NCI-H2029 (cell line): ENCODE results near the gene RFT1.
A peak's percentile ranks its signal among the peaks of the same experiment; 100 is the strongest.

ENCODE experiments used
- DNase-seq: peaks from one replicate; lab custom pipeline; 2025; lab: John Stamatoyannopoulos, UW

RFT1 gene

DNA sequence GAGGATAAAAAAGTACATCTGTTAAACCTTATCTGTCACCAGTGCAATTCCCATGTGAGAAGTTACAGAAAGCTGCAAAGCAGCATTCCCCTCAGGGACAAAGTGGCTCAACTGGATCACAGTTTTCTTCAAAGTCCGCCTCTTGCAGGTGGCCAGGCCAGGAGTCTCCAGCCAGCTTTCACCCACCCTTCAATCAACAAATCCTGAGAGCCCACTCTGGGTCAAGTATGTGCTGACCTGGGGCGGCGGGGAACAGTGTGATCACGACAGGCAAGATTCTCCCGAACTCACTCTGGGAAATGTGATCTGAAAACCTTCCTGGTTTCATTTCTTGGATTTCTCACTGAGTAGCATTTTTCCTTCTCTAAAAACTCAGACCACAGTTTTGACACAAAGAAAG, 39.2 kb downstream of the RFT1 start:
- DNase-seq: no peak

DNA sequence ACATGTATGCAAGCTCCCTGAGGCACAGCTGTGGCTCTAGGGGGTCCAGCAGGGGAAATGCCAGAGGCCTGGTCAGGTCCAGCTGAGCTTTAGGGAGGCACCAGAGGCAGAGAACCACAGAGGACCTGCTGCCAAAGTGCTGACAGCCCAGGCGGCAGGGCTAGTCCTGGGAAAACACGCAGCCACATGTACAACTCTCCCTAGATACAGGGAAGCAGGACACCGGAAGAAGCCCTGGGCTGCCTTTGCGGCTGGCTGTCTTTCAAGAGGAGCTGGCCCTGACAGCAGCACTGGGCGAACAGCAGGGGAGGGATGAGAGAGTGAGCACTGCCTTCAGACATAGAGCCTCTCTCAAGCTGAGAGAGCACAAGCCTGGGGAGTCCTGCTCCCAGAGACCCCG, 40.7 kb downstream of the RFT1 start:
- DNase-seq: no peak

DNA sequence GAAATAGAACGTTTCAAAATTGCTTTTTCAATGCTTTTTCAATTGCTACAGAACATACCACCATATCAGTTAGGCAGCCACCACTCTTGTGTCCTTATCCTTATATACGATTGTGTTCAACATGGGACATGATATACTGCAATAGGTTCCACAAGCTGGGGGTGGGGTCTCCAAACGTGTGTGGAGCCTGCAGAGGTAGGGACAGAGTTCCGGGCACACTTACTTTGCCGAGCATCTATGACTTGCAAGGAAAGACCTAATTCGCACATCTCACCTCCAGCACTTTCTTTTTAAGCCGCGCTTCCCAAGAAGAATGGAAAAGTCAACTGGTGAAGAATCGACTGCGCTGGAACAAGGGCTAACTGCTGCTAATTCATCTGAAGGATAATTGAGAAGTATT, 44.8 kb downstream of the RFT1 start:
- no peak for DNase-seq

DNA sequence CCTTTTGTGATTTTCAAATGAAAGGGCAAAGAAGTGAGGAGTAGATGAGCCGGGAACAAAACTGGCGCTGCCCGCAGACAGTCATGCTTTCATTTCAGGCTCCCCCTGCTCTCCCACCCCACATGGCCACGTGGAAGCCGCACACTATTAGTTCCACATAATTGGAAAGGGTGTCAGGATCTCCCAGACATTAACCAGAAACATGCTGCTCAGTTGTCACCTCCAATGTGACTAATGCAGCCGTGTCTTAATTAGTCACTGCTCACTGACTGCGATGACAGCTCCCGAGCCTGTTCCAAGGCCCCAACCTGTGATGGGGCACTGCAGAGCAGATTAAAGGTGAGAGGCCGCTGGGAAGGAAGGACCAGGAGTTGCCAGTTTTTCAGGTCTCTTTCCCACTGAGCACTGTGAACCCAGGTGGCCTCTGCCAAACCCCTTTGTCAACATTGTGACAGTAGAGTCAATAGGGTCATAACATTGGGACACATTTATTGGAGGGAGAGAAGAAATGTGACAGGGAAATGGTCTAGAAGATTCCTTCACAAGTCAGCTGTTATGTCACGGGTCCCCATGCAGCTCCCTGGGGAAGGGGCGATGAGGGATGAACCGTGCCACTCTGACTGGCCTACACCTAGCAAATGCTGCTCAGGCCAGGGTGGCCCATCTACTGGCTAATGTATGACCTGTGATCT, 45.8 kb downstream of the RFT1 start:
- no peak for DNase-seq

DNA sequence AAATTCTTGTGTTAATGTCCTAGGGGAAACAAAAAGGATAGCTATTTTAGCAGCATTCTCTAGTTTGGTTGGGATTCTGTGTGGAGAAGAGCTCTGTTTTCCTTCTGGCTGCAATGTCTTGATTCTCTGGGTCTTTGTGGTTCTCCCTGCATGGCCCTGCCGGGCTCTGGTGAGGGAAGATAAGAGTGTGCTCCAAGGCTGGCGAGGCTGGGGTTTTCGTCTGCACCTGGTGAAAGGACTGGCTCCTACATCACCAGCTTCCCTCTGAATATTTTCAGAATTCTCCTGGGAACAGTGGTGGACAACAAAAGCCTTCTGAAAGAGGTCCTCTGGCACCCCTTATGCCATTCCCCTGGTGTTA, 46.3 kb downstream of the RFT1 start:
- no peak for DNase-seq

DNA sequence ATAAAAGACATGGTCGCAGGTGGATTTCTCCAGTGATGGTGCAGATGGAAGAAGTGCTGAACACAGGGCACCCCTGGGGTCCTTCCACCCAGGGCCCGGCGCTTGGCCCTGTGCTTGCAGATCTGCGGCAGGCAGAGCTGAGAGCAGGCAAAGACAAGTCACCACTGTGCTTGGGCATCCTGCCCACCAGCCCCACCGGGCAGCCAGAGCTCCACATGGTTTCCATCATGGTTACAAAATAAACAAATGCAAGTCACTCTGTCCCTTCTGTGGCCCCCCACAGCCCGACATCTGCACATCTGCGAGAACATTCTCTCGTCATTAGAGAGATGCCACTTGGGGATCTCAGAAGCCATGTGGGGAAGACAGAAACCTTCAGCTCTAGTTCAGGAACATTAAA, 46.7 kb downstream of the RFT1 start:
- DNase-seq: no peak

DNA sequence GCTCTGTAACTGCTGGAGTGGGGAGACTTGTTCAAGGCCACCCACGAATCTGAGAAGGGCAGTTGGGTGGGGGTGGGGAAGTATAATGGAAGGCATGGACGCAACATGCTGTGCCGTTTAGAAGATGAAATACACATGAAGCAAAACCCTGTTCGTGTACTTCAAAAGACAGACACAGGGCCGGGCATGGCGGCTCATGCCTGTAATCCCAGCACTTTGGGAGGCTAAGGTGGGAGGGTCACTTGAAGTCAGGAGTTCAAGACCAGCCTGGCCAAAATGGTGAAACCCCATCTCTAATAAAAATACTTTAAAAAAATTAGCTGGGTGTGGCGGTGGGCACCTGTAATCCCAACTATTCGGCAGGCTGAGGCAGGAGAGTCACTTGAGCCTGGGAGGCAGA, 47.5 kb downstream of the RFT1 start:
- no peak for DNase-seq

DNA sequence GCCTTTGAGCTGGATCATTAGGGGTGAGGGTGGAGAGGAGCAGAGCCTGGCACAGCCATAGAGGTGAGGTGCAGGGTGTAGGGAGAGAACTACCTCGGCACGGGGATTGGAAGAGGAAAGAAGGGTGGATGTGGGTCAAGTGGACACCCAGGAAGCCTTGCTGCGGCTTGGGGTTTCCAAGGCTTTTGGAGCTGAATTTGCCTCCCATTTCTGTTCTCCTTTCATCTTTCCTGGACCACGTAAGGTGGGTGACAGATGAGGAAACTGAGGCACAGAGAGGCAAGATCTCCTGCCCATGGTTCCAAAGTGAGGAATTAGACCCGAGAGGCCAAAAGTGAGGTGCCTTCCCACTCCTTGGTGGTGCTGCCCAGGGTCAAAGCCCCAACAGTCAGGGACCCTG, 48.9 kb downstream of the RFT1 start:
- no peak for DNase-seq

DNA sequence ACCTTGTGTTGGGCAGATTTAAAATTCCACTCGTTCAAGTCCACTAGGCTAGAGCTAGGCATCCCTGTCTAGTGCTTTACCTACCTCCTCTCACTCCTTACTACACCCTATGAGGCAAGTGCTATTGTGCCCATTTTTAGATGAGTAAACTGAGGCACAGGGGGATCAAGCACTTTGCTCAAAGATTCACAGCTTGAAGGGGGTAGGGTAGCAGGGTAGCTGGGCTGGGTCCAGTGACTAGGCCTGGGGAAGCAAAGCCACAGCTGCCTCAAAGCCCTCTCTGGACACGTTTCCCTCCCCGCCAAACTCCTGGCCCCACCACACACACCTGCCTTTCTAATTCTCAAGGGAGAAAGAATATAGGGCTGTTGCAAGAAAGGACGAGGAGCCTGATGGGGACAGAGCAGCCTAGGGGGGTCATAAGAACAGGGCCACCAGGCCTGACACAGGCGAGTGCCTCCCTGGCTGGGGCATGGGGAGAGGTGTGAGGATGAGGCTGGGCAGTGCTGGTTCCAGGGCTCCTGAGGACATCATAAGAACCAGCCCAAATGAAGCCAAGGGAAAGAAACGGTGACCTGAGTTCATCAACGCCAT, 49.5 kb downstream of the RFT1 start:
- no peak for DNase-seq

DNA sequence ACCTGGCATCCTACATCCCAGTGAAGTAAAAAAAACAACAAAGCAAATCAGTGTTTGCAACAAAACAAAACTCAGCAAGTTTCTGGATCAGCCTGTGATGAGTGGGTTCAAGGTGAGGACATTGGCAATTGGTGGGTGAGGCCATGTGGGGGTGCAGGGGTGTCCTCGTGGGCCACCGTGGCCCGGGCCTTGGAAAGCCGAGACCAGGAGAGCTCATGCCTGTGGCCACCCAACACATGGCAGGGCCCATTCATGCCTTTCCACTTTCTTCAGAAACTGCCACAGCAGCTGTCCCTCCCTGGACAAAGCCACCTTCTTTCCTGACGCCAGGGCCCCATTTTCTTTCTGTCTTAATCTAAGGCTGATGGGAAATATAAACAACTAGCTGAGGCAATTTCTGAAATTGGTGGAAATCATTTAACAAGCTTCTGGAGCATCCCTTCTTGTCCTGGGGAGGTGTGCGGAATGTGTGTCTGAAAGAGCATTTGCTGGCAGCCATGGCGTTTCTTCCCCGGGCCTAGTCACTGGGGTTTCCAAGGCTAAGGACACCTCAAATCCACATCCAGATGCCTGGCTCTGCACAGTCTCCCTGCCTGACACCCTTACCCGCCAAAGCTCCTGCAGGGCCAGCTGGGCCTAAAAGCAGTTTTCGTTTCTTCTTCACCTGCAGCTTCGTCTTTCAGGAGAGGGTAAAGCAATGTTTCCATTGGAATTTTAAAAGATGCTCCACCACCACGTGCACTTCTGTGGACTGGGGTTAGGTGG, 50.3 kb downstream of the RFT1 start:
- no peak for DNase-seq

DNA sequence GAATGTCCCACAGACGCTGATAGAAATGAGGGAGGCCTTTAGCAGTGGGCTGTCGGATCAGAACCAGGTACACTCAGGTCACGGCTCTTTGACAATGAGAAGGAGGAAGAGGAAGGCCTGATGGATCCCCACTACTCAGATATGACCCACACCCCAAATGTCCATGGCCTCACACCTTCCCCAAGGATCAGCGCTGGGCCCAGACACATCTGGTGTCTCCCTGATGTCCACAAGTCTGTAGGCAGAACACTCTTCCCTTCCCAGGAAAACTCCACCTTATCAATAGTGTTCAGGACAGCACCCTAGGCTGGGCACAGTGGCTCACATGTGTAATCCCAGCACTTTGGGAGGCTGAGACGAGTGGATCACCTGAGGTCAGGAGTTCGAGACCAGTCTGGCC, 51.1 kb downstream of the RFT1 start:
- DNase-seq: no peak

DNA sequence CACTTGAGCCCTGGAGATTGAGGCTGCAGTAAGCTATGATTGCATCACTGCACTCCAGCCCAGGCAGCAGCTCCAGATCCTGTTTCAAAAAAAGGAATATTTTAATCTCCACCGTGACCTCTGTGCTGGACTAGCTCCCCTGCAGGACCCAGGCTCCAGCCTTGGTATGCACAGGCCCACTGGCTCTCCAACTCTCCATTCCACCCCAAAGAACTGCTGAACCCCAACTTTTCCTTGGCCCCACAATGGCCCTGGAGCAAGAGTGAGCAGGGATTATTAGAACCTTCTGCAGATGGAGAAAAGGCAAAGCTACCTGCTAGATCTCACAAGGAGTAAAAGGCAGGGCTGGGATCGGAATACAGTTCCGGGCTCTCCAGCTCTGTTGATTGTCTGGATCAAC, 51.6 kb downstream of the RFT1 start:
- no peak for DNase-seq

DNA sequence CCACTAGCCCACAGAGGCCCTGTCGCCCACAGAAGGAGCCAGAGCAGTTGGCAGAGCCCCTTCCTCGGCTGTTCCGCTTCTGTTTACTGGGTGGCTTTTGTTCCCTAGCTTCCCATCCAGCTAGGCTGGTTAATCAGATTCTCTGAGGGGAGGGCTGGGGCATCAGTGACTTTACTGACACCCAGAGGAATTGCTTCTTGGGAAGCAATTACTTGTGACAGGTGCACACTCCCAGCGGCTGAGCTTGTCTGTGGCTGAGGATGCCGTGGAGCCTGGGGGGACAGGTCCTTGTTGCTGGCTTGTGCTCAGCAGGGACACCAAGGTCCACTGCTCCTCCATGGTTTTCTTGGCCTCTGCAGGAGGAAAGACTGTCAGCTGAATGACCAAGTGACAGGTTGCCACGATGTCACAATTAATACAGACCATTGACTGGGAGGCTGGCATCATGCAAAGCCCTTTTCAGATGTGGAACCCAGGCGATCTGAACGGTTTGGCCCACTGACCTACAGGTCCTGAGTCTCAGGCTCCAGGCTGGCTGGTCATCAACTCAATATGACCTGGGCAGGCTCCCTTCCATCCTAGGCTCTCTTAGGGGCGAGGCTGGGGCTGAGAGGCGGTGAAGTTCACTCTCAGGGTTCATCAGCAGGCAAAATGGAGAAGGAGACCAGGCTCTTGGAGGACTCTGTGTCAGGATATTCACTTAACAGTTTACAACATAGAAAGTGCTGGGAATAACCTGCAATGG, 52.6 kb downstream of the RFT1 start:
- DNase-seq: no peak

DNA sequence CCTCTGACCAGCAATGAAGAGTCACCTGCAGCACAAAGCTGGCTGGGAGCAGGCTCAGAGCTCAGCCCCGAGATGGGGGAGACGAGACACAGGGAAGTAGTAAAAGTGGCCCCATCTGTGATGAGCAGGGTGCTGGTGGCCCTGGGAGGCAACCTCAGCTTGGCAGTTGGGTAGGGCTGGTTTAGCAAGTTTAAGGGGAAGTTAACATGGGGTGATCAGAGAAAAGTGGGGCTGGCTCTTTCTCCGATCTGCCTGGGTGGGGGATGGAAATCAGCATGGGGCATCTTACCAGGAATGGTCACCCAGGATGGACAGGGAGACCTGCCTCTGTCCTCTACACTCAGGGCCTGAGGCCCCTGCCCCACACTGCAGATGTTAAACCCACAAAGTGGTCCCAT, 54.5 kb downstream of the RFT1 start:
- DNase-seq: no peak

DNA sequence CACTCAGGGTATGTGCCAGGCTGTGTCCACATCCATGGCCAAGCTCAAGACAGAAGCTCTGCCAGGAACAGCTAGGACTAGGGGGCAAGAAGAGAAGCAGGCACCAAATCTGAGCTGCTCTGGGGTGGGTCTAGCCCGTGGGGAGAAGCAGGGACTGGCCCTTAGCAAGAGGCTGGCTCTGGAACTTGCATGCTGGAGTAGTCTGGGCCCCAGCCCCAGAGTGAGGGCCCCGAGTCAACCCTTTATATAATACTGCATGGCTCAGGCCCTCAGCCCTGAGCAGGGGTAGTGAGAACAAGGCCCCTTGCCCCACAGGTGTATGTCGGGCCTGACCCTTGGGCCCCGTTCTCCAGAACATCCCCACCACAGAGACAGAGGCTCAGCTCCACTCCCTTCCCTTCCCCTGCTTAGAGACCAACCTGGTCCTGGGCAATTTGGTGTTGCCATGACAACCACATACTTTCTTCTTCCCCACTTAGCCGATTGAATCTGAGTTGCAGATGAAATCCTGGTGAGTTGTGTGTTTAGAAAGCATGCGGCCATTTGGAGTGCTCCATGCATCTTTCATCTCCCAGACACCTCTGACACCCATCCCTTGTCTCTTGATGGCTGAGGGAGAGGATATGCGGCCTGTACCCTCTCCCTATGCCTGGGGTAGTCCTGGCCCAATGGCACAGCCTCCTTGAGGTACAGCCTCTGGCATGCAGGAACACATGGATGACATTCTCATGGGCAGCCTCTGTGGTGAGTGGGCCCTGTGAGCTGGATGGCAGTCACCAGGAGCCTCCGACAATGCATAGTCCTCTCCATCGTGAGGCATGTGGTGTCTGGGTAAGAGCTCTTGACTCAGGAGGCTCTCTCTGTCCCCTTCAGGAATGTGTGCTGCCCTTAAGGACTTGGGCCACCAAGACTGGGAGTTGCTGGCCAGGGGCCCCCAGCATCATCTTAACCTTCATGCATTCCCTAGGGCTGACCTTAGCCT, 55.2 kb downstream of the RFT1 start:
- DNase-seq: no peak

DNA sequence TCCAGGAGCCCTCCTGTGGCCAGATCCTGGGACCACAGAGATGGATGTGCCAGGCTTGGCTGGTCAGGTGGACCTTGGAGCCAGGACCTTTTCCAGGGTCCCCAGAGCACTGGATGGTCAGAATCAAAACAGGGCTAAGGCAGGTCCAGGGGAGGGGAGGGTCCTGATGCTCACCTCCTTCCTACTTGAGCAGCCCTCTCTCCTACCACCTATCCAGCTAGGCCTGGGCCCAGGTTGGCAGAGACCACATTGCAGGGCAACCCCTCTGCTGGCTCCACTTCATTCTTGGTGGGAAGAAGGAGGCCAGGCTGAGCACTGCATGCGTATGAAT, 55.9 kb downstream of the RFT1 start:
- DNase-seq: no peak

DNA sequence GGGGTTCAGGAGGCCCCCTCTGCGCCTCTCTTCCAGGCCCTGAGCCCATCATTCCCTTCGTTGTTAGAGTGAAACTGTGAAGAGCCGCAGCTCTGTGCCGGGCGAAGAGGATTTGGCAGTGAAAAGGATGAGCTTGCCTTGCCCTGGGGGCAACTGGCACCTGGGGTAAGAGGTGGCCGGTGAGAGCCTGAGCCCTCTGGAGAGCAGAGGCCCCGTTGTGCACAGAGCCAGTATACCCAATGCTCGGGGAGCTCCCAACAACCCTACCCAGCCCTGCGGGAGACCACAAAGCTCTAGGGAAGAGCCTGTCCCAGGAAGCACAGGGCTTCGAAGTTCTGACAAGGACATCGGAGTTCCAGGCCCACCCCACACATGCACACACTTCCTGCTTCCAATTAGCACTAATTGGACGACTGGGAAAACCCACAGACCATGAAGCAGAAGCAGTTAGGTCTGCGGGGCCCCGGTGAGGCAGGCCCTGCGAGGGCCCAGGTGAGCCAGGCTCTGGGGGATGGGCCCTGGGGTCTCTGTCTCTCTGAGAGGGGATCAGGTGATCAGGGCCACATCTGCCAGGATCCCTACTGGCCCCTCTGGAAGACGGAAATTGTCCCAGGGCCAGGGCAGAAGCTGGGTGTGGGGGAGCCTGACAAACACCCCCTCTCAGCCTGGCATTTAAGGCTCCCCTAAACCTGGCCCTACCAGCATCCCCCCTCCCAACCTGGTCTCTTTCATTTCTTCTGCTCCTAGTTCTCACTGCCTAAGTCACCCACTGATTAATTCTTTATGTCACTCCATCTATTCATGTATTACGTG, 56.5 kb downstream of the RFT1 start:
- no peak for DNase-seq

DNA sequence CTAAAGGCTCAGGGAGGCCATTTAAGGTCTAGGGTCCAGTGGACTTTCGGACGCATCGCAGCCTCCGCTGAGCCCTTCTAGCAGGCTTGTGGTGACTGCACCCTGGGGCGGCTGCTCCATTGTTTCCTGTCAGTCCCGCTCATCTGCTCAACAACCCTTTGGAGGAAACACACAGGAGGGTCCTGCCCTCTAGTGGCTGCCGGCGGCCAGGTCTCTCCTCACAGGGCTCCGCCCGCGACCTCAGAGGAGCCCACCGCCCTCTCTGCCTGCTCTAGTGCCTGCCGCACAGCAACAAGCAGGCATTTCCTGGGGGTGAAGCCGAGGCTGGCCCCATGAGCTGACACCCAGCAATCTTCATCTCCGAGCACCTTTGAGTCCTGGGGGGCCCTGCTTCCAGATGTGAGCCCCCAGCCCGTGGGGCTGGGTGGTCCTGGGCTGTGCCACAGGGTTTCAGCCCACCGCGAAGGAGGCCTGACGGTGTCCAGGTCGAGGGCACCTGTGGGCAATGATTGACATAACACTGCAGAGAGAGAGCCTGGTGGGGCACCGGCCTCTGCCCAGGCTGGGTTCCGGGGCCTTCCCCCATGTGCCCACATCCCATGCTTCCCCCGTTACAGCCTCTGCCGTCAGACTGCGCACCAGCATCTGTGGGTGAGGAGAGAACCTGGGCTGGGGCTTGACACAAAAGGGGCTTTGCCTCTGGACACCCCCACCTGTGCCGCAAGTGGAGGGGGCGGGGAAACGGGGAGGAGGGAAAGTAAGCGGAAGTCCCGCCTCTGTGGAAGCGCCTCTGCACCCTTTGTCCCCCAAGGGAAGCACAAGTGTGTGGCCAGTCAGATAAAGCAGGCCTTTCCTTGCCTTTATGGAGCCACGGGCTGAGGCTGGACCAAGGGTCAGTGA, 57.3 kb downstream of the RFT1 start:
- DNase-seq: peak; percentile 36

DNA sequence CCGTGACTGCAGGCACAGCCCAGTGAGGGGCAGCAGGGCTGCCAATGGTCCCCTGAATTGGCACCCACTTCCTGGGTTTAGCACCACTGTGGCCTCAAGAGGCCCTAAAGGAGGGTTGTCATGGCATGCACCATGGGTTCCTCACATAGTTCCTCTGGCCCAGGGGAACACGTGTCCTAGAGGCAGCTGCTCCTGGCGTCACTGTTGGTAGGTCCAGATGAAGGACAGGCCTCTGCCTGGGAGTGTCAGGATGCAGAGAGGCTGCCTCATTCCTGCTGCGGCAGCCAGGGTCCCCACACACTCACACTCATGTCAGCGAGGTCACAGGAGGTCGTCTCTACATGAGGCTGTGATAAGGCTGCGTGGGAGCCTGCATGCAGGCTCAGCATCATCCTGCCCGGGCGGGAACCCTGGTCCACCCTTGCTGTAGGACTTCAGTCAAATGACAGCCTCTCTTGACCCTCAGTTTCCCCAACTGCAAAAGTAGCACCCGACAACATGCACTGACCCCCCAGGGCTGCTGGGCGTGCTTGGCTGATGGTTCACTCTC, 58.3 kb downstream of the RFT1 start:
- no peak for DNase-seq
